CD4-positive, alpha-beta T cell treated with Interleukin-15 for 4 hours (primary cell): ENCODE data around the gene TSC22D4.
"Not testable (repeated sequence)": the region's sequence is repeated elsewhere in the genome, so short reads cannot be mapped to it uniquely, and the experiment has no call there.

Experiments
- DNase-seq: peaks from one replicate; pipeline ENCODE4 v3.0.0-alpha.2; 2020; ENCODE audit warnings: low spot score

TSC22D4 gene

DNA sequence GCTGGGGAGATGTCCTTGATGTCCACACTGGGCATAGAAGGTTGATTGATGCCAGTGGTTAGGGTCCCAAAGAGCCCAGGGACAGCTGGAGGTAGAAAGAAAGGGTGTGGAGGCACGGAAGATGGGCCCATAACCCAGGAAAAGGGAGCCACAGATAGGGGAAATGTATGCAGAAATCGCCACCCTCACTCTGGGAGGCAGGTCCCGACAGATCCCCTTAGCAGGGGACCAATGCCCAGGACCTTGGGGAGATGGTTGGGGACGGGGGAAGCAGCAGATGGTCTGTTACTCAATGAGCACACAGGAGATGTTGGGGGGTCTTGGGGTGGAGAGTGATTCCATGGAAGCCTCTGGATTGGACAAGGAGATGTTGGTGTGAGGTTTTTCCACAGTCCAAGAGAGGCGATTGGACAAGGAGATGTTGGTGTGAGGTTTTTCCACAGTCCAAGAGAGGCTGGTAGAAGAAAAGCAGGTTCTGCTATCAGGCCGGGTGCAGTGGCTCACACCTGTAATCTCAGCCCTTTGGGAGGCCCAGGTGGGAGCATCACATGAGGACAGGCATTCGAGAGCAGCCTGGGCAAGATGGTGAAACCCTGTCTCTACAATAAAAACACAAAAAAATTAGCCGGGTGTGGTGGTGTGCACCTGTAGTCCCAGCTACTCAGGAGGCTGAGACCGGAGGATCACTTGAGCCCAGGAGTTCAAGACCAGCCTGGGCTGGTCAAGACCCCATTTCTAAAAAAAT lies 35.7 kb downstream of the TSC22D4 start:
- no peak for DNase-seq

DNA sequence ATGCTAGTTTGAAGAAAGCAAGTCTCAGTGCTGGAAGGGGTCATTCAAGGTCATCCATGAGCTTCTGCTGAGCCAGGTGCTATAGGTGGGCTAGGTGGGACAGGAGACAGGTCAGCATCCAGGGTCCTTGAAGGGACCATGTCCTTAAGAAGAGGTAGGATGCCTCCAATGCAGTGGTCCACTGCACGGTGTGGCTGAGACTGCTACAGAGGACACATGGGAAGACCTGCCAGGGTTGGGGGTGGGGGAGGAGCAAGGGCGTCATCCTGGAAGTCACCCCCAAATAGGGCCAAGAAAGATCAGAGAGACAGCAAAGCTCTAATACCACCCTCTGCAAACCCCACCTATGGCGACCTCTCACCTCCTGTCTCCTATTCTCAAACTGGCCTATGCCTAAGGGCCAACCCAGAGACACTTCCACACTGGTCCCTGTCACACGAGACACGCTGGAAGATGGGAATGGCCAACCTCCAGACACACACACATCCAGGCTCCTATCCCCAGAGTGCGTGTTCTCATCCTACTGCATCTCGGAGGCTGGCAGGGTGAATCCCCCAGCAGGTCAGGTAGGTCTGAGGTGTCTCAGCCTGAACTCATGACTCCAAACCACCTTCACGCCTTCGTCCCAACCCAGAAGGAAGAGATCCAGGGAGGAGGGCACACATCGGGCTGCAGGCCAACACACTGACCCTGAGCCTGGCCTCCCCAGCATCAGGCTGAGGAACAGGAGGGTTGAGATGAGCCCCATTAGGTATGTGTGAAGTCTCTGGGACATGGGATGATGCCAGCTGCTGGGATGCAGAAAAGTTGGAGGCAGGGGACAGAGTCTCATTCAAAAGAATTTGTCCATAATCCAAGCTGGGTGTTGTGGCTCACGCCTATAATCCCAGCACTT lies 37.1 kb downstream of the TSC22D4 start:
- DNase-seq = no peak

DNA sequence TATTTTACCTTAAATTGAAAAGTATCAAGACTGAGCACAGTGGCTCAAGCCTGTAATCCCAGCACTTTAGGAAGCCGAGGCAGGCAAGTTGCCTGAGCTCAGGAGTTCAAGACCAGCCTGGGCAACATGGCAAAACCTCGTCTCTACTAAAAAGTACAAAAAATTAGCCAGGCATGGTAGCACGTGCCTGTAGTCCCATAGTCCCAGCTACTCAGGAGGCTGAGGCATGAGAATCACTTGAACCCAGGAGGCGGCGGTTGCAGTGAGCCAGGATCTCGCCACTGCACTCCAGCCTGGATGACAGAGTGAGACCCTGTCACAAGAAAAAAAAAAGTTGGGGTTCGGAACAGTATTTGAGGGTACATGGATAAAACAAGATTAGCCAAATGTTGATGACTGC lies 39.8 kb downstream of the TSC22D4 start:
- not testable (repeated sequence) for DNase-seq

DNA sequence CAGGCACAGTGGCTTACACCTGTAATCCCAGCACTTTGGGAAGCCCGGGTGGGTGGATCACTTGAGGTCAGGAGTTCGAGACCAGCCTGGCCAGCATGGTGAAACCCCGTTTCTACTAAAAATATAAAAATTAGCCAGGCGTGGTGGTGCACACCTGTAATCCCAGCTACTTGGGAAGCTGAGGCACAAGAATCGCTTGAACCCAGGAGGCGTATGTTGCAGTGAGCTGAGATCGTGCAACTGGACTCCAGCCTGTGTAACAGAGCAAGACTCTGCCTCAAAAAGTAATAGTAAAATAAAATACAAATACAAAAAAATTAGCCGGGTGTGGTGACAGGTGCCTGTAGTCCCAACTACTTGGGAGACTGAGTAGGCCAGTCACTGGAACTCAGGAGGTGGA lies 40.3 kb downstream of the TSC22D4 start:
- not testable (repeated sequence) for DNase-seq

DNA sequence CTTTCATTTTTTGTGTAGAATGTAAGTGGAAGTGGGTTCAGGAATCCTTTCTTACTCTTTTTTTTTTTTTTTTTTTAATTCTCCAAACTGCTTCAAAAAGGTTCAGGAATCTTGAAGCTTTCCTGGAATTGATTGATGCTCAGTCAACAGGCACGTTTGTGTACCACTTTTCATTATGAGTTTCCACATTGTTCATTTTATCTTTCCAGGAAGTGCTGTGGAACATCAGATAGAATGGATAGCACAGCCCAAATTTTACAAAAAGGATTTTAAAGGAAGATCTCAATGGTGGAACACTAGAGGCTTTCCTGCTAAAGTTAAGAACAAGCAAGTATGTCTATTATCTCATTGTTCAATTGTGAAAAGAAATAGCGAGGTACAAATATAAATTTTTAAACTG lies 40.8 kb downstream of the TSC22D4 start:
- no peak for DNase-seq

DNA sequence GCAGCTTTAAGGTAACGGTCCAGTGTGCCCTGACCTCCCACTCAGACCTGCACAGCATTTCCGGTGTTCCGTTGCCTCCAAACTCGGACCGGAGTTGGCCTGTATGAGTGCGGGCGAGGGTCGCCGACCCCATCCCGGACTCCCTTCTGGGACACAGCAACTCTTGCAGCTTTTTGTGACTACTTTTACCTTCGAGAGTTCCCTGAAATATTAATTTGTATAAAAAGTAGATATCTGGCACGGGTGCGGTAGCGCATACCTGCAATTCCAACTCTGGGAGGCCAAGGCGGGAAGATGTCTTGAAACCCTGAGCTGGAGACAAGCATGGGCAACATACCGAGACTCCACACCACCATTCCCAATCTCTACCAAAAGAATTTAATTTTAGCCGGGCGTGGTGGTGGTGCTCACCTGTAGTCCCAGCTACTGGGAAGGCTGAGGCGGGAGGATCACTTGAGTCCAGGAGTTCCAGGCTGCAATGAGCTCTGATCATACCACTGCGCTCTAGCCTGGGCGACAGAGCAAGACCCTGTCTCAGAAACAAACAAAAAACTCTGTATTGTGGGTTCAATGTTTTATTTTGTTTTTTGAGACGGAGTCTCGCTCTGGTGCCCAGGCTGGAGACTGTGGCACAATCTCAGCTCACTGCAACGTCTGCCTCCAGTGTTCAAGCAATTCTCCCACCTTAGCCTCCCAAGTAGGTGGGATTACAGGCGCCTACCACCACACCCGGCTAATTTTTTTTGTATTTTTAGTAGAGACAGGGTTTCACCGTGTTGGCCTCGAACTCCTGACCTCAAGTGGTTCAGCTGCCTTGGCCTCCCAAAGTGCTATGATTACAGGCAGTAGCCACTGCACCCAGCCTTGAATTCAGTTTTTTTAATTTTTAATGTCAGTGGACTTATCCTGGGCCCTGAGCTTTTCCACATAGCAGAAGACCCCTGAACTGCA lies 41.6 kb downstream of the TSC22D4 start:
- DNase-seq = no peak

DNA sequence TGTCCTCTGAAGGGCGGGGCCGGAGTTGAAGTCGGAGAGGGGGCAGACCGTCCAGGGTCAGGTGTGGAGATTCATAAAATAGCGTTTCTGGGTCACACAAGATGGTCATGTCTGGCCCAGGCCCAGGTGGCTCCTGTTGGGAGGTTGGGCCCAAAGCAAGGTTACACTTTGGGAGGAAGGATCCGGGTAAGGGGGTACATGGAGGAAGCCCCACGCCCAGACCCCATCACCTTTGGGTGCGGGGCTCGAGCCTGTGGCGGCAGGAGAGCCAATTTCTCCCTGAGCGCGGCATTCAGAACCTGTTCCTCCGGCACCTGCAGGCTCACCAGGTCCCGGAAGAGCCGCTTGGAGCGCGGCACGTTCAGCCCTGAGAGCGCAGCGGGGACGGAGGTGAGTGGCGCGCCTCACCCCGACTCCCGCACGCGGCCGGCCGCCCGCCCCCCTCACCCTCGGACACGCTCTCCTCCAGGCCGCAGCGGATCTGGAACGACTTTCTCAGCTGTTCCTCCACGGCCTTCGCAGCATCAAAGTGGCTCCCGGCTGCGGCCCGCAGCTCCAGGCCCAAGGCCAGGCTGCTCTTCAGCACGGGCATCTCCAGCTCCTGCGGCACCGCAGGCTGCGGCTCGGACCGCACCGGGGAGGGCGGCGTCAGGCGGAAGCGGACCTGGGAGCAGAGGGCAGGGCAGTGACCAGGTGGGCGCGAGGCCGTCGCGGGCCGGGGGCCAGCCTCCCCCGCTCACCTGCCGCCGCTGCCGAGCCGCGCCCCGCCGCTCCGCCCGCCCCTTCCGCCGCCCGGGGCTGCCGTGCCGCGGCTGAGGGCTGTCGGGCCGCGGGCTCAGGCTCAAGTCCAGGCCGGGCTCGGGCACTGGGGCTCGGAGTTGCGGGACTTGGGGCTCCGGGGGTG lies 43.4 kb downstream of the TSC22D4 start:
- DNase-seq = peak; percentile 41

DNA sequence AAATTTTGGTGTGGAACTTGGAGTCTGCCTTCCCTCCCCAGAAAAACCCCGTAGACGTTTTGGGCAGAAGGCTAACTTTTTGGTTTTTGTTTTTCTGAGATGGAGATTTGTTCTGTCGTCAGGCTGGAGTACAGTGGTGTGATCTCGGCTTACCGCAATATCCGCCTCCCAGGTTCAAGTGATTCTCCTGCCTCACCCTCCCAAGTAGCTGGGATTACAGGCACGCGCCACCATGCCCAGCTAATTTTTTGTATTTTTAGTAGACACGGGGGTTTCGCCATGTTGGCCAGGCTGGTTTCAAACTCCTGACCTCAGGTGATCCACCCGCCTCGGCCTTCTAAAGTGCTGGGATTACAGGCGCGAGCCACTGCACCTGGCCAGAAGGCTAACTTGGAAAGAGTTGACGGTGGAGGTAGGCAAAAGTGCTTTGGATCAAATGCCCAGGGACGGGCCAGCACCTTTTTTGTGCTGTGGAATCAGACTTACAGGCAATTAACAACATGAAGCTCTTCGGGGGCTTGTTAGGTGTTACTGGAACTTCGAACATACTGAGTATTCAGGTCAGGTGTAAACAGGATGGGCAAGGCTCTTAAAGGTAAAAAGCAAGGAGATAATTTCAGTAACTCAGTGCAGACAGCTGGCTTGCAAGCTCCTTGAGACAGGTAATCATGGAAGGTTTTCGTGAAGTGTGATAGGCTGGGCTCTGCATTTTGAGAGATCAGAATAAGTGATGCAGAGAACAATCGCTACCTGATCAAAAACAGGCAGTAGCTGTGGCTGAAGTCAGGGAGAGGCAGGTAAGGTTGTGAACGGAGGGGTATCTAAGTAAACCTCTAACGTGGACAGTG lies 44.5 kb downstream of the TSC22D4 start:
- DNase-seq = no peak

DNA sequence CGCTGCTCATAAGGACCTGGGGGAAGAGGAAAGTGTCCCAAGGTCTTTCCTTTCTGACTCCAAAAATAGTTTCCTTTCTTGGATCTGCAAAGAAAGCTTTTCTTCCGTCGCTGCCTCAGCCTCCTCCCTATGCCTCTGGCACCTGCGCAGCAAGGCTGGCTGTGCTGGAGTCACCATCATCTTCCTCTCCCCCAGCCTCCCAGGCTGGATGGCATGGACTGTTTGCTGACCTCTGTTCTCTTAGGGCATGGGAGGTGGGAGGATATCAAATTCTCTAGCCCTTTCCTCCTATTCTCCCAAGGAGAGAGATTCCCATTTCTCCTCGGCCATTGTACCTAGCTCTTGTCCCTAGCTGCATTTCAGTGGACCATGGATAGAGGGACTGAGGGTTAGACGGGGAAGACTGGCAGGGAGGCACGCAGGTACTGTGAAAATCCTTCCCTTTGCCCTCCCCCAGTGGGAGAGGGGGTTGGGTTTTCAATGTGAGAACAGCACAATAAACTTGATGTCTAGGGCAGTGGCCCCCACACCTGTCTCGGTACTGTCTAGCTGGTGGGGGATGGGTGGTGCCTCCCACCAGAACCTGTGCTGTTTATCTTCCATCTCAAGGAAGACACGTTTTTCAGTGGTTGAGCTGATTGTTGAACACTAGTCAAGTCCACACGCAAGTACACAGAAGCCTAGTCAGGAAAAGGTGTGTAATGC lies 45.3 kb downstream of the TSC22D4 start:
- no peak for DNase-seq

DNA sequence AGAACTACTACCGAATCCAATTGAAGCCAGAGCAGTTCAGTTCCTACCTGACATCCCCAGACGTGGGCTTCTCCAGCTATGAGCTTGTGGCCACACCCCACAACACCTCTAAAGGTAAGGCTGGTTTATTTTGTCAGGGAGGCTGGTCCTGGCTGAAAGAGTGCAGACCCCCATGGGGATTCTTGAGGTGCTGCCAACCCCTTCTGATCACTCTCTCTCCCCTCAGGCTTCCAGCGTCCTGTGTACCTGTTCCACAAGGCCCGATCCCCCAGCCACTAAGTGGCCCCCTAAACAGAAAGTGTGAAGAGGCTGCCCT lies 45.8 kb downstream of the TSC22D4 start:
- no peak for DNase-seq

DNA sequence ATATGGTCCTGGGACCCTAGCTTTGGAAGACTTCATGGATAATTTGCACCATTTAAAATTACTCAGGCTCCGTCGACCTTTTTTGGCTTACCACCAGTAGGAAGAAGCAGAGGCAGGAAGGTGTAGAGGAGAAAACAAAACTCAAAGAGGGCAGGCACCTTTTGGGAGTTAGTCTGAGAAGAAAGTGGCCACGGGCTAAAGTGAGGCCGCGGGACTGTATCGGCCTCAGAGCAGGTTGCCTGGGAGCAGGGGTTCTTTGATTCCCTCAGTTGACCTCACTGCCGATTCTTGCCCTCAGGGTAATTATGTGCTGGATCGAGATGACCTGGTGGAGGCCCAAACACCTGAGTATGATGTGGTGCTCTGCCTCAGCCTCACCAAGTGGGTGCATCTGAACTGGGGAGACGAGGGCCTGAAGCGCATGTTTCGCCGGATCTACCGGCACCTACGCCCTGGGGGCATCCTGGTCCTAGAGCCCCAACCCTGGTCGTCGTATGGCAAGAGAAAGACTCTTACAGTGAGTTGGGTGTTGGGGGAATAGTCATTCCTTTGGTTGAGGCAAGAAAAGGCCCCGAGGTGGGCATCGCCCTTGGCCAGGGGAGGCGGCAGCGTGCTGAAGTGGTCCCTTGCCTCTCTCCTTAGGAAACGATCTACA lies 46.3 kb downstream of the TSC22D4 start:
- no peak for DNase-seq

DNA sequence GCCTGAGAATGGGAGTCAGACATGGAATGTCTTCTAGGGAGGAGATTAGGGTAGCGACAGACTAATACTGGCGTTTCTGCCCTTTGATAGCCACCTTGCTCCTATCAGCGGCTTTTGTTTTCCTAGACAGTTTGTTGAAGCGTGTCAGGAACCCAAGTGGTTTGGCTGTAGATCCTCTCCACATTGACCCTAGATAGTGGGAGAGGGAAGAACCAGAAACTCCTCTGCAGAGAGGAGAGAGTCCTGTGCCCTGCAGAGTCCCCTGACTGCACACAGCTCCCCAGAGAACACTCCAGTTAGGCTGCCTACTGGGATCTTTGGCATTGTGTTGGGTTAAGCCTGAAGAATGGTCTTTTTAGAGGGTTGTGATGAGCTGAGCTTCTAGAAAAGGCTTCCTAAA lies 47.0 kb downstream of the TSC22D4 start:
- no peak for DNase-seq

DNA sequence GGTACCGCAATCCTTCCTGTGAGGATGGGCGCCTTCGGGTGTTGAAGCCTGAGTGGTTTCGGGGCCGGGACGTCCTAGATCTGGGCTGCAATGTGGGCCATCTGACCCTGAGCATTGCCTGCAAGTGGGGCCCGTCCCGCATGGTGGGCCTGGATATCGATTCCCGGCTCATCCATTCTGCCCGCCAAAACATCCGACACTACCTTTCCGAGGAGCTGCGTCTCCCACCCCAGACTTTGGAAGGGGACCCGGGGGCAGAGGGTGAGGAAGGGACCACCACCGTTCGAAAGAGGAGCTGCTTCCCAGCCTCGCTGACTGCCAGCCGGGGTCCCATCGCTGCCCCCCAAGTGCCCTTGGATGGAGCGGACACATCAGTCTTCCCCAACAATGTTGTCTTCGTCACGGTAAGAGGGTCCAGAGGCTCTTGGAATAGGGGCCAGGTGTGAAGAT lies 47.7 kb downstream of the TSC22D4 start:
- no peak for DNase-seq

DNA sequence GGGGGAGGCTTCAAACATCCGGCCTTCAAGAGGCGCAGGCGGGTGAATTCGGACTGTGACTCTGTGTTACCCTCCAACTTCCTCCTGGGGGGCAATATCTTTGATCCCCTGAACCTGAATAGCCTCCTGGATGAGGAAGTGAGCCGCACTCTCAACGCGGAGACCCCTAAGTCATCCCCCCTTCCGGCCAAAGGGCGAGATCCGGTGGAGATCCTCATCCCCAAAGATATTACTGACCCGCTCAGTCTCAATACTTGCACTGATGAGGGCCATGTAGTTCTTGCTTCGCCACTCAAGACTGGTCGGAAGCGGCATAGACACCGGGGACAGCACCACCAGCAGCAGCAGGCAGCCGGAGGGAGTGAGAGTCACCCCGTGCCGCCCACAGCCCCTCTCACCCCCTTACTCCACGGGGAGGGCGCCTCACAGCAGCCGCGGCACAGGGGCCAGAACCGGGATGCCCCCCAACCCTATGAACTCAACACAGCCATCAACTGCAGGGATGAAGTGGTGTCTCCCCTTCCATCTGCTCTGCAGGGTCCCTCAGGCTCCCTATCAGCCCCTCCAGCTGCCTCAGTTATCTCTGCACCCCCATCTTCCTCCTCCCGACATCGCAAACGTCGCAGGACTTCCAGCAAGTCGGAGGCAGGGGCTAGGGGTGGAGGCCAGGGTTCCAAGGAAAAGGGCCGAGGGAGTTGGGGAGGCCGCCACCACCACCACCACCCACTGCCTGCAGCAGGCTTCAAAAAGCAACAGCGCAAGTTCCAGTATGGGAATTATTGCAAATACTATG lies 48.3 kb downstream of the TSC22D4 start:
- DNase-seq = peak; percentile 26

DNA sequence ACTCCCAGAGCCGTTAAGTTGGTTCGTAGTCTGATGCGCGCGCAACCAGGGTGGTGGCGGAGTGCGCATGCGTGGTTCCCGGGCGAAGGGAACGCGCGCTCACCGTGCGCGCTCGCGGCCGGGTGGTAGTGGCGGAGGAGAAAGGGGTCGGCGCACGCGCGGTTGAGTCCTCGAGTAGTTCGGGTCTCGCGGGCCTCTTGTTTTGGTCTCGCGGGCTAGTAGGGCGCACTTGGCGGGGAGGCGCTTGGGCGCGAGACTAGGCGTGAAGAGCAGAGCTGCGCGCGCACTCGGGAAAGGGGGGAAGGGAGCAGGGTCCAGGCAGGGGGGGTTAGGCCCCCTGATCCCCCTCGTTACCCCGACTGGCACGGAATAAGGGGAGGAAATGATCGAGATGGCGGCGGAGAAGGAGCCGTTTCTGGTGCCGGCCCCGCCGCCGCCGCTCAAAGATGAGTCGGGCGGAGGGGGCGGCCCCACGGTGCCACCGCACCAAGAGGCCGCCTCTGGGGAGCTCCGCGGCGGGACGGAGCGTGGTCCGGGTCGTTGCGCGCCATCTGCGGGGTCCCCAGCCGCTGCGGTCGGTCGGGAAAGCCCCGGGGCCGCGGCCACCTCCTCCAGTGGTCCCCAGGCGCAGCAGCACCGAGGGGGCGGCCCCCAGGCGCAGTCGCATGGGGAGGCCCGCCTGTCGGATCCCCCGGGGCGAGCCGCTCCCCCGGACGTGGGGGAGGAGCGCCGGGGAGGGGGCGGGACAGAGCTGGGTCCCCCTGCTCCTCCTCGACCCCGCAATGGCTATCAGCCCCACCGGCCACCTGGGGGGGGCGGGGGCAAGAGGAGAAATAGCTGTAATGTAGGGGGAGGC lies 49.1 kb downstream of the TSC22D4 start, which contains the start of gene MEPCE:
TSS of gene MEPCE (plus strand) at position 195 of the 856 bp plus-strand sequence. CDS start at position 383, 188 bp downstream.
- DNase-seq = peak; percentile 94

DNA sequence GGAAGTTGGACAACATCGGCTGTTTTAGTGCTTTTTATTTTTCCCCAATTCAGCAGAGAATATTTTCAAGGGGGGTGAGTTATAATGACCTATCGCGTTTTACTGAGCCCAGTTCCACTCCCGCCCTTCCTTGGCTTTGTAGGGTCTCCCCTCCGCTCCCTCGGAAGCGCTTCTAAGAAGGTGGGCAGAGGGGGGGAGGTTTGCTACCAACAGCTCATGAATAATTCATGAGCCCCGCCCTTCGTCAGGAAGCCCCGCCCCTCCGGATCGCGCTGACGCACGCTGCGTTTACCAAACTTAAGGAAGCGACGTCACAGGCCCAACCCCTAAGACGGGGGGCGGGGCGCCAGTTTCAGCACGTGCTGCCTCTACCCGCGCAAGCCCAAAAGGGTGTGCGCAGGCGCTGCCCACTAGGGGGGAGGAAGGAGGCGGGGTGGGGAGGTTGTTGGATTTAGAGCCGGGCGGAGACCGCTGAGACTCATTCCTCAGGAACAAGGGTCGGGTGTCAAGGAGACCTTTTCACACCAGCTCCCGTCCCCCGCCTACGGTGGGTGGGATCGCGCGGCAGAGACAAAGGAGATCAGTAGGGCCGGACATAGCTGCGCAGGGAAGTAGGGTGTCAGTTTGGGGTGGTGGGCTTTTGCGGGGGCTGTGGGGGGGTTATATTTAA lies 49.9 kb downstream of the TSC22D4 start:
- peak; percentile 100 for DNase-seq
